ENCODE data around the gene IL17RE. TPM values are rescaled to one million over a fixed set of nuclear protein-coding genes. Genes with fewer than 3 reads are reported as not detected.
"Not testable (repeated sequence)": the region's sequence is repeated elsewhere in the genome, so short reads cannot be mapped to it uniquely, and the experiment has no call there.

The IL17RE gene
- total and polyA plus RNA-seq, 2 donors, result 3.6 to 5.9 TPM

GRCh38 chr3:9898467-9899241 is 4.0 kb upstream of the IL17RE start:
- Histone ChIP-seq H3K27ac (ENCODE audit: low read depth in 1 of 2, low read length in 1 of 2) (peak overlapping the region in 1 of 2 donors; percentile 51), H3K36me3 (ENCODE audit: control insufficient read depth in 2 of 2, insufficient read depth in 2 of 2, low read length in 1 of 2) (peaks cover 0 to 5% of the 10 kb centered on the region in 2 donors), H3K9me3 (ENCODE audit: control insufficient read depth in 2 of 2, insufficient read depth in 1 of 2, low read length in 1 of 2) (no peaks in the 10 kb centered on the region), H3K4me1 (ENCODE audit: control insufficient read depth in 2 of 2, insufficient read depth in 2 of 2, low read length in 2 of 2) (peaks cover 21 to 43% of the 10 kb centered on the region in 2 donors), H3K4me3 (ENCODE audit: low read length in 2 of 2) (no peak overlapping the region), H3K27me3 (ENCODE audit: control insufficient read depth in 2 of 2, insufficient read depth in 1 of 2, low read length in 1 of 2) (no peaks in the 10 kb centered on the region)
- 93% methylated on average over 8 of the region's 8 CpGs for WGBS
- DNase-seq (ENCODE audit: low read depth in 6 of 9, low spot score in 9 of 9), result no peak

GRCh38 chr3:9899289-9899791 is 3.3 kb upstream of the IL17RE start:
- Histone ChIP-seq H3K27ac (ENCODE audit: low read depth in 1 of 2, low read length in 1 of 2) (no peak overlapping the region), H3K9me3 (ENCODE audit: control insufficient read depth in 2 of 2, insufficient read depth in 1 of 2, low read length in 1 of 2) (no peaks in the 10 kb centered on the region), H3K36me3 (ENCODE audit: control insufficient read depth in 2 of 2, insufficient read depth in 2 of 2, low read length in 1 of 2) (peaks cover 0 to 4% of the 10 kb centered on the region in 2 donors), H3K4me1 (ENCODE audit: control insufficient read depth in 2 of 2, insufficient read depth in 2 of 2, low read length in 2 of 2) (peaks cover 21 to 47% of the 10 kb centered on the region in 2 donors), H3K4me3 (ENCODE audit: low read length in 2 of 2) (no peak overlapping the region), H3K27me3 (ENCODE audit: control insufficient read depth in 2 of 2, insufficient read depth in 1 of 2, low read length in 1 of 2) (no peaks in the 10 kb centered on the region)
- WGBS, result 96% methylated on average over 3 of the region's 3 CpGs
- no peak for DNase-seq (ENCODE audit: low read depth in 6 of 9, low spot score in 9 of 9)

- not testable (repeated sequence) for H3K36me3 ChIP-seq (ENCODE audit: control insufficient read depth in 2 of 2, insufficient read depth in 2 of 2, low read length in 1 of 2); H3K4me3 ChIP-seq (ENCODE audit: low read length in 2 of 2); DNase-seq (ENCODE audit: low read depth in 6 of 9, low spot score in 9 of 9); H3K9me3 ChIP-seq (ENCODE audit: control insufficient read depth in 2 of 2, insufficient read depth in 1 of 2, low read length in 1 of 2); H3K27me3 ChIP-seq (ENCODE audit: control insufficient read depth in 2 of 2, insufficient read depth in 1 of 2, low read length in 1 of 2)
- 98% methylated on average over 6 of the region's 6 CpGs for WGBS
- H3K4me1 ChIP-seq (ENCODE audit: control insufficient read depth in 2 of 2, insufficient read depth in 2 of 2, low read length in 2 of 2), result peaks cover 21 to 47% of the 10 kb centered on the region in 2 donors
- peak overlapping the region in 1 of 2 donors; percentile 91 for H3K27ac ChIP-seq (ENCODE audit: low read depth in 1 of 2, low read length in 1 of 2)
Observed at GRCh38 chr3:9900965-9901415, 1.7 kb upstream of the IL17RE start.

GRCh38 chr3:9901967-9902366 is 681 bp upstream of the IL17RE start:
- peak in 6 of 9 donors; percentile 45 to 83 (median 64) for DNase-seq (ENCODE audit: low read depth in 6 of 9, low spot score in 9 of 9)
- peaks cover 0 to 6% of the 10 kb centered on the region in 2 donors for H3K36me3 ChIP-seq (ENCODE audit: control insufficient read depth in 2 of 2, insufficient read depth in 2 of 2, low read length in 1 of 2)
- H3K9me3 ChIP-seq (ENCODE audit: control insufficient read depth in 2 of 2, insufficient read depth in 1 of 2, low read length in 1 of 2), result no peaks in the 10 kb centered on the region
- peak overlapping the region in 1 of 2 donors; percentile 53 for H3K4me3 ChIP-seq (ENCODE audit: low read length in 2 of 2)
- H3K27me3 ChIP-seq (ENCODE audit: control insufficient read depth in 2 of 2, insufficient read depth in 1 of 2, low read length in 1 of 2), result no peaks in the 10 kb centered on the region
- 8% methylated on average over 5 of the region's 5 CpGs for WGBS
- H3K27ac ChIP-seq (ENCODE audit: low read depth in 1 of 2, low read length in 1 of 2), result peak overlapping the region; percentile 55 to 91
- peaks cover 21 to 47% of the 10 kb centered on the region in 2 donors for H3K4me1 ChIP-seq (ENCODE audit: control insufficient read depth in 2 of 2, insufficient read depth in 2 of 2, low read length in 2 of 2)

- H3K27me3 ChIP-seq (ENCODE audit: control insufficient read depth in 2 of 2, insufficient read depth in 1 of 2, low read length in 1 of 2), result no peaks in the 10 kb centered on the region
- peaks cover 0 to 8% of the 10 kb centered on the region in 2 donors for H3K36me3 ChIP-seq (ENCODE audit: control insufficient read depth in 2 of 2, insufficient read depth in 2 of 2, low read length in 1 of 2)
- peak overlapping the region; percentile 55 to 91 for H3K27ac ChIP-seq (ENCODE audit: low read depth in 1 of 2, low read length in 1 of 2)
- H3K9me3 ChIP-seq (ENCODE audit: control insufficient read depth in 2 of 2, insufficient read depth in 1 of 2, low read length in 1 of 2), result no peaks in the 10 kb centered on the region
- H3K4me3 ChIP-seq (ENCODE audit: low read length in 2 of 2), result peak overlapping the region; percentile 25 to 53
- 46% methylated on average over 4 of the region's 4 CpGs for WGBS
- peaks cover 21 to 38% of the 10 kb centered on the region in 2 donors for H3K4me1 ChIP-seq (ENCODE audit: control insufficient read depth in 2 of 2, insufficient read depth in 2 of 2, low read length in 2 of 2)
- DNase-seq (ENCODE audit: low read depth in 6 of 9, low spot score in 9 of 9), result peak in 1 of 9 donors; percentile 34
Observed at GRCh38 chr3:9903238-9903624, 583 bp downstream of the IL17RE start.

GRCh38 chr3:9903904-9904303 is 1.3 kb downstream of the IL17RE start:
- Histone ChIP-seq H3K4me3 (ENCODE audit: low read length in 2 of 2) (peak overlapping the region in 1 of 2 donors; percentile 53), H3K9me3 (ENCODE audit: control insufficient read depth in 2 of 2, insufficient read depth in 1 of 2, low read length in 1 of 2) (no peaks in the 10 kb centered on the region), H3K27ac (ENCODE audit: low read depth in 1 of 2, low read length in 1 of 2) (no peak overlapping the region), H3K4me1 (ENCODE audit: control insufficient read depth in 2 of 2, insufficient read depth in 2 of 2, low read length in 2 of 2) (peaks cover 21 to 32% of the 10 kb centered on the region in 2 donors), H3K27me3 (ENCODE audit: control insufficient read depth in 2 of 2, insufficient read depth in 1 of 2, low read length in 1 of 2) (no peaks in the 10 kb centered on the region), H3K36me3 (ENCODE audit: control insufficient read depth in 2 of 2, insufficient read depth in 2 of 2, low read length in 1 of 2) (peaks cover 3 to 14% of the 10 kb centered on the region in 2 donors)
- whole genome bisulfite sequencing, result 98% methylated on average over 4 of the region's 4 CpGs
- no peak for DNase-seq (ENCODE audit: low read depth in 6 of 9, low spot score in 9 of 9)

- H3K27ac ChIP-seq (ENCODE audit: low read depth in 1 of 2, low read length in 1 of 2), result no peak overlapping the region
- peaks cover 3 to 24% of the 10 kb centered on the region in 2 donors for H3K36me3 ChIP-seq (ENCODE audit: control insufficient read depth in 2 of 2, insufficient read depth in 2 of 2, low read length in 1 of 2)
- peaks cover 19 to 25% of the 10 kb centered on the region in 2 donors for H3K4me1 ChIP-seq (ENCODE audit: control insufficient read depth in 2 of 2, insufficient read depth in 2 of 2, low read length in 2 of 2)
- WGBS, result 95% methylated on average over 5 of the region's 5 CpGs
- no peaks in the 10 kb centered on the region for H3K27me3 ChIP-seq (ENCODE audit: control insufficient read depth in 2 of 2, insufficient read depth in 1 of 2, low read length in 1 of 2)
- H3K9me3 ChIP-seq (ENCODE audit: control insufficient read depth in 2 of 2, insufficient read depth in 1 of 2, low read length in 1 of 2), result no peaks in the 10 kb centered on the region
- DNase-seq (ENCODE audit: low read depth in 6 of 9, low spot score in 9 of 9), result no peak
- H3K4me3 ChIP-seq (ENCODE audit: low read length in 2 of 2), result no peak overlapping the region
Observed at GRCh38 chr3:9906480-9906879, 3.8 kb downstream of the IL17RE start.

GRCh38 chr3:9908286-9908685 is 5.6 kb downstream of the IL17RE start:
- WGBS, result 98% methylated on average over 3 of the region's 3 CpGs
- H3K27ac ChIP-seq (ENCODE audit: low read depth in 1 of 2, low read length in 1 of 2), result no peak overlapping the region
- peaks cover 3 to 34% of the 10 kb centered on the region in 2 donors for H3K36me3 ChIP-seq (ENCODE audit: control insufficient read depth in 2 of 2, insufficient read depth in 2 of 2, low read length in 1 of 2)
- DNase-seq (ENCODE audit: low read depth in 6 of 9, low spot score in 9 of 9), result no peak
- H3K9me3 ChIP-seq (ENCODE audit: control insufficient read depth in 2 of 2, insufficient read depth in 1 of 2, low read length in 1 of 2), result no peaks in the 10 kb centered on the region
- H3K4me1 ChIP-seq (ENCODE audit: control insufficient read depth in 2 of 2, insufficient read depth in 2 of 2, low read length in 2 of 2), result peaks cover 2 to 7% of the 10 kb centered on the region in 2 donors
- H3K4me3 ChIP-seq (ENCODE audit: low read length in 2 of 2), result no peak overlapping the region
- H3K27me3 ChIP-seq (ENCODE audit: control insufficient read depth in 2 of 2, insufficient read depth in 1 of 2, low read length in 1 of 2), result no peaks in the 10 kb centered on the region

- H3K4me1 ChIP-seq (ENCODE audit: control insufficient read depth in 2 of 2, insufficient read depth in 2 of 2, low read length in 2 of 2), result no peaks in the 10 kb centered on the region
- no peak overlapping the region for H3K4me3 ChIP-seq (ENCODE audit: low read length in 2 of 2)
- H3K27me3 ChIP-seq (ENCODE audit: control insufficient read depth in 2 of 2, insufficient read depth in 1 of 2, low read length in 1 of 2), result peaks cover 0 to 1% of the 10 kb centered on the region in 2 donors
- 93% methylated on average over 7 of the region's 7 CpGs for WGBS
- no peak overlapping the region for H3K27ac ChIP-seq (ENCODE audit: low read depth in 1 of 2, low read length in 1 of 2)
- H3K36me3 ChIP-seq (ENCODE audit: control insufficient read depth in 2 of 2, insufficient read depth in 2 of 2, low read length in 1 of 2), result peaks cover 3 to 34% of the 10 kb centered on the region in 2 donors
- no peaks in the 10 kb centered on the region for H3K9me3 ChIP-seq (ENCODE audit: control insufficient read depth in 2 of 2, insufficient read depth in 1 of 2, low read length in 1 of 2)
- no peak for DNase-seq (ENCODE audit: low read depth in 6 of 9, low spot score in 9 of 9)
Observed at GRCh38 chr3:9909221-9910013, 6.8 kb downstream of the IL17RE start.

Measured in thymus (tissue), 11 donors.